GM19035 (cell line): ENCODE results near the gene HIVEP2.
A peak's percentile ranks its signal among the peaks of the same experiment; 100 is the strongest.

Experiments
- ATAC-seq: cut with Tn5 transposase; IDR thresholded peaks from one replicate; pipeline ENCODE4 v1.9.1; 2021; ENCODE audit not compliant: unreplicated experiment

HIVEP2 gene

DNA sequence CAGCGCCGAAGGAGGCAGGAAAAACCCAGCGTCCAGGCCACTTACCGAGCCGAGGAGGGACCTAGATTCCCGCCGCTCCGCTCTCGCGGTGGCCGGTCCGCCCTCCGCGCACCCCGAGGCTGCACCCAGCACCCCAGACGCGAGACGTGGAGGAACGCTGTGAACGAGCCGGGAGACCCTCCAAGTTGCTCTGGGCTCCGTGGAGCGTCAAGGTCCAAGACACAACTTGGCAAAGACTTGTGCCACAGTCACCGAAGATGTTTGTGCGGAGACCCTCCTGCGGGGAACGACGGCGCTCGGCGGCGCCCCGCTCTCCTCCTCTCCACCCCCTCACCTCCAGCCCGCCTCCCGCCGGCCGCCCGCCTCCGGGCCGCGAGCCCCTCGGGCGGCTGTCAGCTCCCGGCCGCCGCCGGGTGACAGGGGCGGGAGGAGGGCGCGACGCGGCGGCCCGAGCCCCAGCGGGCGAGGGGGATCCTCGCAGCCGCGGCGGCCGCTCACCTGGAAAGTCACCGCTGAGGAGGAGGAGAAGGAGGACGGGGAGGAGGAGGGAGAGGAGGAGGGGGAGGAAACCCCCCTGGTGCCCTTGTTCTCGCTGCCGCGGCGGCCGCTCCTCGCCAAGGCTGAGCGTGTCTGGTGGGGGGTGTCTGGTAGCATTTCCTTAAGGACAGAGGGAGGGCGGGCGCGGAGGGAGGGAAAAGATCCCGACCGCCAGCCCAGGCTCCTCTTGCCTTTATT lies 637 bp upstream of the HIVEP2 start:
- ATAC-seq: peak; percentile 8

DNA sequence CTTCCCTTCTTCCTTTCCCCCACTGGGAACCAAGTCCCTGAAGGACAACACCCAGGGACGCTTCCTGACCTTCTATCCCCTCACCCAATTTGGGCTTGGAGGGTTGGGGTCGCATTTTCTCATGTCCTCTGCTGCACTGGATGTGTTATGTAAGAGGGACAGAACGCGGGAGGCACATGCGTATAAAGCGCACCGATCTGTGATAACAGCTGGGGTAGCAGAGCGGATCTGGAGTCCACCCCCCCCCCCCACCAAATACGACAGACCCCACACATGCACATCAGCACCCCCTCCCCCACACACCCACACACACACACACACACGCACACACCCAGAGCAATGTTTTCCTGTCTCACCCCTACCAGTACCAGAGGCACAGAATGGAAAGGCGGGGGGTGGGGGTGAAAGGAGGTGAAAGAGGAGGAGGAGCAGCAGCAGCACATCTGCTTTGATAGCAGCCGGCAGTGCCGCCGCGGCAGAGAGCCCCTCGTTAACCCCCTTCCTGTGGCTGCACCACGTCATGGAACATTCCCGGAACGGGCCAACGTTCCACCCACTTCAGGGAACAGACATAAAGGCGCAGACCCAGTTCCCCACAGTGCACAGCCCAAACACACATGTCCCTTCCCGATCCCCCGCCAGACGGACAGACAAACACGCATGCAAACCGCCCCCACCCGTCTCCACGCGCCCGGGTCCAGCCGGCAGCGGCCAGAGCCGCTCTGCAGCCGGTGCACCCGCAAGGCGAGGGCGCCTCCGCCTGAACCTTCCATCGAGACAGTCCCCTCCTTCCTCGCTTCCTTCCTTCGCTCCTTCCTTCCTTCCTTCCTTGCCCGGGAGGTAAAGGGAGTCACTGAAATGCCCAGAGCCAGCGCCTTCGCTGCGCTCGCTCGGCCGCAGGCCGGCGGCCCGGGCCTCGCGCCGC lies 590 bp downstream of the HIVEP2 start:
- peak; percentile 5 for ATAC-seq

DNA sequence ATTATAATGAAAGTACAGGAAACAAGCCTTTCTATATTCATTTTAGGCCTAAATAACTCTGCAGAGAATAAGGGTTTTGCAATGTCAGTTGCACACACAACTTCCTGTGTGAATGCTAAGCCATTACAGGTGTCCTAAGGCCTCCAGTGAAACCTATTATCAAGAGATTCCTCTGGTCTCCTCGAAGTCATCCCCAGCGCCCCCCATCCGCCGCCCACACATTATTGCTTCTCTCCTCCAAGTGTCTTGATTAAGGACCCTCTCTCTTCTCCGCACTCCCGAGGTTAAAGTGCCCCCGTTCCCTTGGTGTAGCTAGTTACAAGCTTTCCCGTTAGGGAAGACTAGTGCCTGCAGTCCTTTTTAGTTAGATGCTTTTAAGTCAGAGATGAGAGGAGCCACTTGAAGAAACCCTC lies 1.3 kb downstream of the HIVEP2 start:
- no peak for ATAC-seq

DNA sequence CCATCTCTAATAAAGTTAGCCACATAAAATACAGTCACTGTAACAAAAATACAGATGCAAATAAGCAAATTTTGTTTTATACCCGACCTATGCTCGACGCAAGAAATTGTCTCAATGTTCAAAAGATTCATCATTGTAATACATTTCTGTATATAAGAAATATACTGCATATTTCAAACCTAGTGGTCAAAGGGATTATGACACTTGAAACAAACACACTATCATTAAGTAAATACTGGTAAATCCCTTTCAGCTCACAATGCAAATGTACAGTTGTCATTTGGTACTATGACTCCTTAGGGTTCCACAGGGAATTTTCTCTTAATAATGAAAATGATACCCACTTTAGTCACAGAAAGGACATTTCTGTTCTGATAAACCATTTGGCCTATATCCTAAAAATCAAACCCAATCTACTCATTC lies 2.2 kb downstream of the HIVEP2 start:
- no peak for ATAC-seq

DNA sequence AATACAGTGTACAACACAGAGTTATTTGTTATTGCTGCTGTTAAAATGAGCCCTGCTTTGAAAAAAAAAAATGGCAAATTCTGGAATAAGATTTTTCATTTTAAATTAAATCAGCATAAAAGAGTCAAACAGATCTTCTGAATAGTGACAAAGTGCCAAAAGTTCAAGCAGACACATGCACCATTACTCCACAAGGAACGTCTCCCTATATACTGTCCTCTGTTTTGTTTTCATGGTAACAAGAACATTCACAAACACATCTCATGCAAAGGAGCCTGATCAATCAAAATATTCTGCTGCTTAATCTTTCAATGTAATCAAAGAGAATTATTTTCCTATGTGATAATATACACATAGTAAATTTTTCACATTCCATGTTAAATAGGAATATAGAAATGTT lies 2.7 kb downstream of the HIVEP2 start:
- no peak for ATAC-seq

DNA sequence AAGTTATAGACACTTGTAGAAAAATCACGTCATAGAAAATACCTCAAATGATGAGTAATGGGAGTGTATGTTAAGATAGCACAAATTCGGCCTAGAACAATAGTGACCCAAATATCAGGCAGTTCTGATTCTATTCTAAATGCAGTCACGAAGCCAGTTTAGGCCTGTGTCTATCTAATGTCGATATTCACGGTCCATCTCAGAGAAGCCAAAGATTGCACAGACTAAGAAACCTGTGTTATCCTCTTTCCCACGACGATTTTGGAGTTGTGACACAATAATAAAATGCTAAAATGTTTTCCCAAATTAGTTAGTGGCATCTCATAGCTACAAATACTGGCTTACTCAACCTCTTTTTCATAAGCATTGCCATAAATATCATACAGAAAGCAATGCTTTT lies 4.0 kb downstream of the HIVEP2 start:
- no peak for ATAC-seq

DNA sequence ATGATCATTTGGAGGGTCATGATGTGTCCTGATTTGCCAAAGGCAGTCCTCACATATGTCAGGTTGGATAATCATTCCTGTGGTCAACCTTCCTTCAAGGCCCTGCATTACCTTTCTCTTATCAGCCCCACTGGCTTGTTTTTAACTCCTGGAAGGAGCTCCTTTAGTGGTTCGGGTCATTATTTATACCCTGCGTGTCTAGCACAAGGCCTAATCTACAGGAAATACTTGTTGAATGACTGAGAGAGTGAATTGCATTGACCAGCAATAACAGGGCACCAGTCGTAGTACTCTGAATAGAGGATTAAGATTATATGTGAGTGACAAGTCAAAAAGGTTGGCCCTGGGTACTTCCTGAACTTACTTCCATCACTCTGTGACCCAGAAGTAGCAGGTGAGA lies 4.5 kb downstream of the HIVEP2 start:
- no peak for ATAC-seq

DNA sequence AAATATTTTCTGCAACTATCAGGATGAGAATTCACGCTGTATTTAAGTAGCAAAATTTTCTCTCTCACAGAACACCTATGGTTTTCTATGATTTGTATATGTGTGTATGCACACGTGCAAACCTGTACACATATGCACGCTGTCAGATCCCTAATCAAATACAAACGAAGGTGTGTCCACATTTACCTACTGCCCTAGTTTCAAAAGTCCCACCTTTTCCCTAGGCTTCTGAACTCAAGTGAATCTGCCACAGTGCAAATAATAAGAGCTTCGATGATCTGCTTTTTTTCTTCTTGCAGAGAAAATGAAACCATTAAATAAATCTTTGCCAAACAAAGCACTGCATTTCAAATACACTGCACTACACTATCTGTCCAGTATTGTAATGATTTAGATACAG lies 6.5 kb downstream of the HIVEP2 start:
- ATAC-seq: no peak

DNA sequence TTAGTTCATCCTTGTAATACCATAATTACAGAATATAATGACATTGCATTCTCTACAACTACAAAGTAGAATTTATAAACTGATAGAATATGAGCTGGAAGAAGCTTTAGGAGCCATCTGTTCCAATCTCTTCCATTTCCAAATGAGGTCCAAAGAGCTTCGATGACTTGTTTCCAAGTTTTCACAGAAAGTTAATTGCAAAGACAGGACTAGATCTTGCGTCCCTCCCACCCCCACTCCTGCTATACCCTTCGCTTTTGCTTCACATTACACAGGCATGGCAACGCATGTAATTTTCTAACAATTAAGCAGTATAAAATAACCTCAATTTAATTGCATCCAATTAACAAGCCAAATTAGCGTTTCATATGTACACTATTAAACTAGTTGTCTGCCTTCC lies 7.0 kb downstream of the HIVEP2 start:
- ATAC-seq: no peak

DNA sequence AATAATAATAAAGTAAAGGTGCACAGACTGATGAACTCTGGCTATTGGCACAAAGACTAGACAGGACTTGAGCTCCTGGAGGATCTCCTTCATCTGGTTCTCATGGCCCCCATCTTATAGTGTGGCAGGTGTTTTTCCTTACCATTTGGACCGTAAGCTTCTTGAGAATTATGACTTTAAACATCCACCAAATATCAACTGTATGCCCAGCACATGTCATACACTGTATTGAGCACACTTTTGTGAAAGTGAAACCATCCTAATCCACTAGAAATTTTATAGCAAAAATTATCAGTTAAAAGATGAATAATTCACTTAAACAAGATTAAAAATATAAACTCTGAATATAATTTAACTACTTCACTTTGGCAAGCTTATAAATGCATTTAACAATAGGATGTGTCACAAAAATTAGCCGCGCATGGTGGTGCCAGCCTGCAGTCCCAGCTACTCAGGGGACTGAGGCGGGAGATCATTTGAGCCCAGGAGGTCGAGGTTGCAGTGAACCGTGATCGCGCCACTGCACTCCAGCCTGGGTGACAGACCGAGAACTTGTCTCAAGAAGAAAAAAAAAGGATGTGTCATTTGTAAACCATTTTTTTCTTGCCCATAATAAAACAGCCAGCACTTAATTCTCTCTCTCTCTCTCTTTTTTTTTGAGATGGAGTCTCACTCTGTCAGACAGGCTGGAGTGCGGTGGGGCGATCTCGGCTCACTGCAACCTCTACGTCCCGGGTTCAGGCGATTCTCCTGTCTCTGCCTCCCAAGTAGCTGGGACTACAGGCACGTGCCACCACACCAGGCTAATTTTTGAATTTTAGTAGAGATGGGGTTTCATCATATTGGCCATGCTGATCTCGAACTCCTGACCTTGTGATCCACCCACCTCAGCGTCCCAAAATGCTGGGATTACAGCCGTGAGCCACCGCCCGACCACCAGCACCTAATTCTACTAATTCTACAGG lies 9.1 kb downstream of the HIVEP2 start:
- ATAC-seq: peak; percentile 54

DNA sequence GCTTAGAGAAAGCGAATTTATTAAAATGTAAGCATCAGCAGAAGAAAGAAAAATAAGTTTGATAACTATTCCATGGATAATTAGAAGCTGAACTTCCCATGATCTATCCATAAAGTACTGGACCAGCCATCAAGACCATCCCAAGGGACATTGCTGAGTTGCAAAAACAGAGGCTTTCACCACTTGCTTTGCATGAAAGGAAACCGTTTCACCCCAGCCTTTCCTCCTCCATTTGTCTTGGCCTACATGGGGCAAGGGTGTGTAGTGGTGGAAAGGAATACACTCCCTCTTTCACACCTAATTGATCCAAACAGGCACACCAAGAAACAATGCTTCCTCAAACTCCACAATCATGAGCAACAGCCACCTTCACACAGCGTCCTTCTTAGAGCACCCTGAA lies 10.4 kb downstream of the HIVEP2 start:
- ATAC-seq: no peak

DNA sequence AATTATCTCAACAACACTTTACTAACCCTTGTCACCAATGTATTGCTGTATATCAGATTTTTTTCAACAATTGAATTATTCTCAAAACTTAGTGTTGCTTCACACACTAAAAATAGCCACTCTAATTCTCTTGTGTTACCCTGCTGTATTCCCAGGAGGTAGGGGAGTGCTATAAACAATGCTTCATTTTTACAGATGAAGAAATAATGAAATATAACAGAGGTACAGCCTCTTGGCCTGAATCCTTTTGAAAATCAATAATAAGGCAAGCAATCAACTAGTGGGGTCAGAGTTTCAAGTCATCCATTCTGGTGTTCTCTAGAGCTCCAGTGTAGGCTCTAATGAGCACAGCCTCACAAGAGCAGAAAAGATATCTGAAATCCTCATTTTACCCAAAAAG lies 10.9 kb downstream of the HIVEP2 start:
- no peak for ATAC-seq

DNA sequence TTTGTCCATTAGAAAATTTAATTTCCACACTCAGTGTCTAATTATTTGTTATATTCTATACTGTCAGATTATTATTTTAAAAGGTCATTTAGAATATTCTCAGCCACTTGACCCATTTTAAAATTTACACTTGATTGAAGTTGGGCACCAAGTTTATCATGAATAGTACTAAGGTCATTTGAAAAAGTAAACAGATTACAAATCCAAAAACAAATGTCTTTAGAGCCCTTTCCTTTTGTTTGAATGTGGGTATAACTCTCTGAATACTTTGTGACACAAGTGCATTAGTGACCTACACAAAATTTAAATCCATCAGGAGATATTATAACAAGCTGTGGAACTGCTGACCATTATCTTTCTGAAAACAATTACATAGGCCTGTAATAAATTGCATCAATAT lies 11.3 kb downstream of the HIVEP2 start:
- ATAC-seq: no peak

DNA sequence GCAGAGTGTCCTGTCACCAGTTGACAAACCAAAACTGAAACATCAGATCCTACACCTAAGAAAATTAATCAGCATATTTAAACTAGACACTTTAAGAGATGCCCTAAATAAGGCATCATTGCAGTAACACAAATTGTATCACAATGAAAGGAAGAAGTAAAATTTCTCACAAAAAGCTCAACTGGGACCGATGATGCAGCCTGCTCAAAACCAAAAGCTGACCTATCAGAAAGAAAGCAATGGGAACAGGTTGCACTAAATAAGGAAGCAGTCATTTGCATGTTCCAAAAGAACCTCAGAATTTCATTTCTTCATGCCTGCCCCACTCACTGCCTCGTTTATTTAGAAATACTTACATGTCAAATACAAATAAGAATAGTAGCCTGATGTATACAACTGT lies 12.1 kb downstream of the HIVEP2 start:
- peak; percentile 31 for ATAC-seq

DNA sequence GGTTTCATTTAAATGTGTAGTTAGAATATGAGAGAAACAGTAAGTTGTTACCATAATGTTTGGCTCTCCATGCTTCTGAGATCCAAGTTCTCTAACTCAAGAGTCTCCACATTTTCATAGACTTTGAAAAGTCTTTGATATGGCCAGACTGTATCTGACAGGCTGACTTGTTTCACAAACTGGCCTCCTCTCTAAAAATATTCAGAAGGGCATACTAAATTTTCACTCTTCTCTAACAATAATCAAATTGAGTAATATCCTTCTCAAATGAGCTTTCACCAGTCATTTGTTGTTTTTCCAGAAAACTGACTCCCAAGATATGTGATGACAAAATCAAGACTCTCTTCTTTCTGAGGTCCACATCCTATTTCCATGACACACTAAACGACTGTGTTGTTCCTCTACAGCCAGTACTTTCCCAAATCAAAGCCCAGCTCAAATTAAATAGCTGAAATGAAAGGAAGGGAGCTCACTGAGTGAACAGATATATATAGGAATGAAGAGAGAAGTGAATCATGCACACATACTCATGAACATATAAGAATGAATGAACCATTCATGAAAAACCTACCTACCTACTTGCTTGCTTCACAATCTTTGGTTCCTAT lies 15.1 kb downstream of the HIVEP2 start:
- ATAC-seq: no peak

DNA sequence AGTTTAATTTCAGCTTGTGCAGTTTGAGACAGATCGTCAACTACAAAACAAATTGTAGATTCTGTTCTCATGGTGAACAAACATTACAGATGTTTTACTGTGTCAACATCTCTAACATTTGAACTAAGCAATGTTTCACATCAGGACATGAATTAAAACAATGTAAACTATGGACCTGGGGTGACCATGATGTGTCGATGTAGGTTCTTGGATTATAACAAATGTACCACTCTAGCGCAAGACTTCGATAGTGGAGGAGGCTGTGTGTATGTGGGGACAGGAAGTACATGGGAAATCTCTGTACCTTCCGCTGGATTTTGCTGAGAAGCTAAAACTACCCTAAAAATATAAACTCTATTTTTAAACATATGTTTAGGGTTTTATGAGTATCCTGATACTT lies 17.1 kb downstream of the HIVEP2 start:
- ATAC-seq: no peak

DNA sequence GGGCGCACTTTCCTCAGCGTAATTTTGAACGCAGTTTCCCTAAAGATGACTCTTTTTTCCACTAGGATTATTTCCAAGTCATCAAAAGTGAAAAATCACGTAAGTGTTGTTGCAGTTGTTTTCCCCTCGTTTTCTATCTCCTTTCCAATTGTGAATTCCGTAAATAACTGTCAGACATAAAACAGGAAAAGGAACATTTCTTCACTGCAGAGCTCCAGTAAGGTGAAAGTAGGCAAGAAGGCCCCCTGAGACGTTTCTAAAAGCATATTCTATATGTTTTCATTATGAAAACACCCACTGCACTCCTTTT lies 17.8 kb downstream of the HIVEP2 start:
- ATAC-seq: no peak

DNA sequence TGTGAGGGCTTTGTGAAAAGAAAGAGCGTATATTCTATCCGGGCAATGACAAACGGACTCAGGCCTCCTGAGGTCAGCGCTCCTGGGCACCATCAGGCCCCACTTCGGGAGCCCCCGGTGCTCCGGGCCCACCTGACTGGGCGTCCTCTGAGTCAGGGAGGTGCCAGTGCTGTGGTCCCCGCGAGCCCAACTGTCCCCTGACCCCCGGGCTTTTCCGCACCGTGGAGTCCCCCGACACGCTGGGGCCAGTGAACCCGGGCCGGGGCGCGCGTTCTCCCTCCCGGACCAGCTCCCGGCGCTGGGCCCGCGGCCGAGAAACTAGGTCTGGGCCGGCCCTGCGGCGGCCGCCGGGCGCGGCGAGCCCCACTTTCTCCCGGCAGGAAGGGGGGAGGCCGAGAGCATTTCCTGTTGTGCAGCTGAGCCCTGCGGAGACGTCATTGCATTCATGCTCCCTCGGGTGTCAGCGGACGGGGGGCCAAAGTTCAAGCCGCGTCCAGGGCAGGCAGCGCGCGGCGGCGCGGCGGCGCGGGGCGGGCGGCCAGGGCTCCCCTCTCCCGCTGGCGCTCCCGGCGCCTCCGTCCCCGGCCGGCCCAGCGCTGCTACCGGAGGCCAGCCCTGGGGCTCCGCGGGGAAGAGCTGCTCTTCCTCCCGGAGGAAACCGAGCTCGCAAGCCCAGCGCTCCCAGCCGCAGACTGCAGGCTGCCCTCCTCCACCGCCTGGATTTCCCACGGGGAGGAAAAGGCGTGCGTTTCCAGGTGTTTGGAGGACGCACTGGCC lies 18.3 kb downstream of the HIVEP2 start:
- ATAC-seq: peak; percentile 95

DNA sequence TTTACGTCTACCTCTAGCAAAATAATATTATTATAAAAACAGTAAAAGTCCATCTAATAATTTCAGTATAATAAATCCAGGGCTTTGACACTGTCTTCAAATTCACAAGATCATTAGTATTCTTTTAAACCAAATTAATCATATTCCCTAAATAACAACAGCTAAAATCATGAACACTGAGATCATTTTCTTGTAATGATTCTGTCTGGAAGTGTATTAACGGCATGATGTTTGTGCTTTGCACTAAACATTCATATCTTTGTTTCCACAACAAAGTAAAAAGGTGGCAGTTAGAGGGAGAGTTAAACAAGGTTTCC lies 18.8 kb downstream of the HIVEP2 start:
- ATAC-seq: no peak

DNA sequence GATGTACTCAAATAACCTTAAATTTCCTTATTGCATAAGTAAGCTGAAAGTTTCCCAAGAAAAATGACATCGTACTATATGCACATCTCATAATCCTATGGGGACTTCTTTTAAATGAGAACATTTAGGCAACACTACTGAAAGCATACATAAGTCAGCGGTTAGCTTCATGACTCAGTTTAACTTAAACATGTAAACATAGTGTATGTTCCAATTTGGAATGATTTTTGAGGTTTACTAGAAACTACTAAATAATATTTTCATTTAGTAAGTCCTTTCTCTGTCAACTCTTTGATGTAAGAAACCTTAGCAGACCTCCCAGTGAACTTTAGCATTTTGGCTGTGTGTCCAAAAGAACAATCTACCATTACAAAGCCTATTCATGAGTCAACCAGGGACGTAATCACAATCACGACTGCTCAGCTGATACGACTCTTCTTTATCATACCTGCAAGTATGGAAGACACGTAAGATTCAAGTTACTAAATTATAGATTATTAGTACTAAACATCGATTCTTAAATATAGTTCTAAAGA lies 19.3 kb downstream of the HIVEP2 start:
- no peak for ATAC-seq
